HepG2 (cell line): Measurements from ENCODE around the gene HOTAIR. TPM values are rescaled to one million over a fixed set of nuclear protein-coding genes. Genes with fewer than 3 reads are reported as not detected.

Experiments used
- ATAC-seq: fragments of 200-7000 bp; cut with Tn5 transposase; 3 replicates; pipeline ENCODE4 v1.9.1; 2020; ENCODE audit warnings: mild to moderate bottlenecking, moderate library complexity
- BruUV-seq: library from RNA; stranded (reverse); fragments of 400-500 nt; replicated peaks from 2 replicates; lab custom pipeline; 2021; lab: Mats Ljungman, UMichigan
- CTCF ChIA-PET: fragments of 300-600 bp; formaldehyde crosslinking; extraction: SDS; loops from one replicate; lab custom pipeline; 2021; ENCODE audit warnings: low total read pairs, inconsistent platforms, low intra/inter-chr PET ratio; lab: Yijun Ruan, JAX
- POLR2A ChIA-PET: fragments of 350-600 bp; sonication (Branson Sonifier 250); formaldehyde crosslinking; loops from one replicate; lab custom pipeline; 2020; ENCODE audit warnings: antibody characterized with exemption, inconsistent platforms; lab: Yijun Ruan, JAX
- DNase-seq: peaks from one replicate; pipeline ENCODE4 v3.0.0-alpha.2; 2015; ENCODE audit warnings: low spot score
- FAIRE-seq: peaks from 3 replicates; lab custom pipeline; 2011; peaks lifted over from hg19 to GRCh38; lab: Jason Lieb, UNC
- H2AFZ ChIP-seq: one replicate; pipeline ENCODE4 v1.6.1; 2011; ENCODE audit warnings: low read length, inconsistent platforms
- H3K27ac ChIP-seq: fragments of 300-600 bp; 3 replicates; pipeline ENCODE4 v1.8.0; 2011; ENCODE audit warnings: mixed run types, mild to moderate bottlenecking, mixed read lengths, low read length, inconsistent platforms; ENCODE audit not compliant: insufficient read depth; ENCODE audit errors: extremely low read length
- H3K27me3 ChIP-seq, 2 experiments: fragments of 200-600 bp in 1 of 2; 2 replicates in 1 of 2; 3 replicates in 1 of 2; pipeline versions ENCODE4 v1.6.0 to v1.8.0; 2011; ENCODE audit warnings: low read length in 2 of 2, mild to moderate bottlenecking in 2 of 2, moderate library complexity in 2 of 2, inconsistent platforms in 1 of 2; ENCODE audit not compliant: insufficient read depth in 2 of 2, control insufficient read depth in 1 of 2
- H3K36me3 ChIP-seq, 2 experiments: fragments of 200-600 bp in 1 of 2; replicated peaks in 1 of 2; 2 replicates in 1 of 2; 3 replicates in 1 of 2; pipeline versions ENCODE4 v1.5.1 to v1.8.0; 2011; ENCODE audit warnings: low read length in 2 of 2, inconsistent platforms in 1 of 2; ENCODE audit not compliant: insufficient read depth in 2 of 2, control insufficient read depth in 1 of 2
- H3K4me1 ChIP-seq: 2 replicates; pipeline ENCODE4 v1.5.1; 2012; ENCODE audit warnings: low read length, inconsistent platforms; ENCODE audit not compliant: insufficient read depth
- H3K4me2 ChIP-seq: 2 replicates; pipeline ENCODE4 v1.6.0; 2011; ENCODE audit warnings: low read depth, low read length, inconsistent platforms
- H3K4me3 ChIP-seq, 3 experiments: fragments of 200-600 bp in 1 of 3; sonication (generic), shearing (Covaris generic) in 1 of 3; replicated peaks in 1 of 3; 2 replicates each; pipeline ENCODE4 v1.5.1; 2011 to 2016; ENCODE audit warnings: low read length in 3 of 3, inconsistent platforms in 2 of 3, low read depth in 2 of 3, mild to moderate bottlenecking in 2 of 3, control low read depth in 1 of 3, mixed read lengths in 1 of 3; ENCODE audit not compliant: insufficient read depth in 1 of 3
- H3K79me2 ChIP-seq: one replicate; pipeline ENCODE4 v1.6.1; 2011; ENCODE audit warnings: low read length, inconsistent platforms; ENCODE audit not compliant: insufficient read depth
- H3K9ac ChIP-seq: 2 replicates; pipeline ENCODE4 v1.6.0; 2011; ENCODE audit warnings: mild to moderate bottlenecking, low read depth, low read length, inconsistent platforms; ENCODE audit not compliant: insufficient read depth
- H3K9me3 ChIP-seq: 2 replicates; pipeline ENCODE4 v1.5.1; 2012; ENCODE audit warnings: mild to moderate bottlenecking, low read length
- H4K20me1 ChIP-seq: 2 replicates; pipeline ENCODE4 v1.6.0; 2011; ENCODE audit warnings: inconsistent platforms, mild to moderate bottlenecking, low read length, moderate library complexity; ENCODE audit not compliant: insufficient read depth
- ARNT ChIP-seq: fragments of 450-650 bp; IDR thresholded peaks from 2 replicates; pipeline ENCODE4 v1.6.1; 2017
- BORCS8-MEF2B ChIP-seq: sonication (generic); formaldehyde crosslinking; IDR thresholded peaks from 2 replicates; pipeline ENCODE4 v1.8.0; 2022; ENCODE audit warnings: mild to moderate bottlenecking, missing genetic modification reagents
- HES4 ChIP-seq: sonication (generic); formaldehyde crosslinking; IDR thresholded peaks from 2 replicates; pipeline ENCODE4 v1.9.0; 2021; ENCODE audit warnings: mild to moderate bottlenecking, missing genetic modification reagents, borderline replicate concordance
- HMG20A ChIP-seq: IDR thresholded peaks from 2 replicates; pipeline ENCODE4 v1.6.1; 2016; ENCODE audit warnings: borderline replicate concordance
- HOXA3 ChIP-seq: sonication (generic); formaldehyde crosslinking; IDR thresholded peaks from 2 replicates; pipeline ENCODE4 v1.5.0; 2020; ENCODE audit warnings: missing genetic modification reagents
- KLF11 ChIP-seq: IDR thresholded peaks from 2 replicates; pipeline ENCODE4 v1.6.1; 2016; ENCODE audit warnings: missing compliant biosample characterization
- KLF9 ChIP-seq: IDR thresholded peaks from 2 replicates; pipeline ENCODE4 v1.6.1; 2016; ENCODE audit warnings: low read depth
- MLXIP ChIP-seq: sonication (generic); formaldehyde crosslinking; IDR thresholded peaks from 2 replicates; pipeline ENCODE4 v1.9.0; 2021; ENCODE audit warnings: missing genetic modification reagents, borderline replicate concordance
- NBN ChIP-seq: fragments of 450-650 bp; conservative IDR thresholded peaks from 2 replicates; pipeline ENCODE4 v1.6.1; 2017
- NFATC3 ChIP-seq: sonication (generic); formaldehyde crosslinking; IDR thresholded peaks from 2 replicates; pipeline ENCODE4 v1.5.1; 2020; ENCODE audit warnings: mild to moderate bottlenecking, missing genetic modification reagents
- SNAPC2 ChIP-seq: sonication (generic); formaldehyde crosslinking; IDR thresholded peaks from 2 replicates; pipeline ENCODE4 v1.8.1; 2022; ENCODE audit warnings: mild to moderate bottlenecking, missing genetic modification reagents
- SPEN ChIP-seq: sonication (generic); formaldehyde crosslinking; IDR thresholded peaks from 2 replicates; pipeline ENCODE4 v1.5.1; 2020; ENCODE audit warnings: low read depth, mild to moderate bottlenecking, missing genetic modification reagents
- TAF15 ChIP-seq: fragments of 200-400 bp; formaldehyde crosslinking; IDR thresholded peaks from one replicate; pipeline ENCODE4 v1.6.1; 2018; ENCODE audit warnings: mild to moderate bottlenecking, low read depth, low read length; ENCODE audit not compliant: poor library complexity, severe bottlenecking
- TCF7 ChIP-seq: sonication (generic); IDR thresholded peaks from 2 replicates; pipeline ENCODE4 v1.6.1; 2016; ENCODE audit warnings: antibody characterized with exemption, low read depth
- THAP8 ChIP-seq: sonication (generic); formaldehyde crosslinking; IDR thresholded peaks from 2 replicates; pipeline ENCODE4 v1.5.1; 2020; ENCODE audit warnings: missing genetic modification reagents, mild to moderate bottlenecking, borderline replicate concordance
- ZBTB21 ChIP-seq: sonication (generic); formaldehyde crosslinking; IDR thresholded peaks from 2 replicates; pipeline ENCODE4 v1.4.0; 2020; ENCODE audit warnings: missing genetic modification reagents
- WGBS: methylation state at CpG from one replicate; pipeline ENCODE4 v1.1.6; 2017; ENCODE audit warnings: low lambda C conversion rate; 5-methylcytosine and 5-hydroxymethylcytosine counted together
- in situ Hi-C: cut with HindIII; loops from 2 replicates; pipeline ENCODE4 v1.10.0; 2017; ENCODE audit warnings: low pct_unique_long_range_greater_than_20kb; ENCODE audit not compliant: extremely low pct_ligation_motif_present
- intact Hi-C: fragments of 100-400 bp; cut with micrococcal nuclease; formaldehyde crosslinking; loops from one replicate; pipeline ENCODE4 v1.10.0; 2022; ENCODE audit not compliant: unreplicated experiment
- polyA plus RNA-seq, 8 experiments: library from polyadenylated mRNA; depleted of rRNA in 3 of 8; stranded (reverse) in 7 of 8; unstranded in 1 of 8; fragments of >200 nt; fragmentation: Illumina TruSeq in 4 of 8; extraction: Trizol in 4 of 8; gene quantifications; 2 replicates each; pipeline versions ENCODE4 v1.2.1 to v1.2.3, GENCODE V29; 2011 to 2016; ENCODE audit warnings: low read depth in 4 of 8, missing spikeins in 1 of 8, mixed read lengths in 1 of 8; ENCODE audit not compliant: insufficient read depth in 1 of 8
- total RNA-seq, 5 experiments: library from RNA; depleted of rRNA; stranded (reverse); fragments of >200 nt; fragmentation: Illumina TruSeq; extraction: Trizol; gene quantifications; 2 replicates each; pipeline ENCODE4 v1.2.3, GENCODE V29; 2016; ENCODE audit warnings: low read depth in 1 of 5

Gene HOTAIR
- total and polyA plus RNA-seq, 2 of the 13 experiments (the other 11 are each of a cell fraction or from before 2014, with no cell fraction given): not detected

GRCh38 chr12:54016478-54016964 is 41.8 kb upstream of the HOTAIR start:
- Histone ChIP-seq H3K27me3 (peaks cover 7 to 54% of the 10 kb centered on the region in 2 experiments), H3K4me3 (no peak overlapping the region), H3K9me3 (no peaks in the 10 kb centered on the region)
- no peak for DNase-seq
- TF ChIP-seq BORCS8-MEF2B (no peak), THAP8 (CRISPR knock-in tag) (no peak), NFATC3 (CRISPR knock-in tag) (no peak), SPEN (no peak), KLF9 (no peak)
- TF ChIP-seq, all 625 proteins: peak for 0
- intact Hi-C loops: no loop called here
- Histone ChIP-seq H4K20me1 (no peaks in the 10 kb centered on the region), H3K4me2 (no peak overlapping the region), H3K9ac (no peak overlapping the region), H3K27ac (no peak overlapping the region), H3K79me2 (no peaks in the 10 kb centered on the region), H3K4me1 (peaks cover 7% of the 10 kb centered on the region), H3K36me3 (no peaks in the 10 kb centered on the region), H2AFZ (no peak overlapping the region)
- POLR2A ChIA-PET: no interaction called here
- FAIRE-seq: no peak
- 29% methylated on average over 18 of the region's 25 CpGs for WGBS
- CTCF ChIA-PET: no interaction called here
- in situ Hi-C loops: loop anchor here (10.0 kb wide), 1 partner anchor 348 kb away; the partner anchor contains the start of gene GPR84
- no peak for ATAC-seq
- no TSS peak for BruUV-seq

- Histone ChIP-seq H3K27ac (no peak overlapping the region), H2AFZ (no peak overlapping the region), H3K4me2 (no peak overlapping the region), H3K79me2 (no peaks in the 10 kb centered on the region), H3K9me3 (no peaks in the 10 kb centered on the region), H3K27me3 (peaks cover 7 to 55% of the 10 kb centered on the region in 2 experiments), H3K4me1 (peaks cover 11% of the 10 kb centered on the region), H4K20me1 (no peaks in the 10 kb centered on the region), H3K4me3 (no peak overlapping the region), H3K9ac (no peak overlapping the region), H3K36me3 (no peaks in the 10 kb centered on the region)
- no peak for DNase-seq
- in situ Hi-C loops (loop anchor here (10.0 kb wide), 1 partner anchor 349 kb away; the partner anchor contains the start of gene GPR84), intact Hi-C loops (no loop called here)
- TF ChIP-seq SNAPC2 (CRISPR knock-in tag) (no peak), ZBTB21 (CRISPR knock-in tag) (no peak), TCF7 (no peak), KLF11 (CRISPR knock-in tag) (no peak), MLXIP (CRISPR knock-in tag) (no peak), HES4 (no peak), NBN (no peak), HOXA3 (CRISPR knock-in tag) (no peak), ARNT (no peak), TAF15 (no peak), HMG20A (CRISPR knock-in tag) (no peak)
- 30% methylated on average over 3 of the region's 3 CpGs for WGBS
- no peak for FAIRE-seq
- POLR2A ChIA-PET: no interaction called here
- CTCF ChIA-PET: no interaction called here
- BruUV-seq: no TSS peak
- ATAC-seq: no peak
Measured at GRCh38 chr12:54016051-54016450, 41.3 kb upstream of the HOTAIR start.
